Hepatocyte (in vitro differentiated cells): ENCODE data around the gene DIP2C. TPM values are rescaled to one million over a fixed set of nuclear protein-coding genes. Genes with fewer than 3 reads are reported as not detected.

Source experiments
- DNase-seq: peaks from one replicate; pipeline ENCODE4 v3.0.0-alpha.2; 2016; ENCODE audit warnings: low spot score
- H2AFZ ChIP-seq: fragments of 200-600 bp; sonication (generic); 2 replicates; pipeline ENCODE4 v1.6.0; 2016; ENCODE audit warnings: antibody characterized with exemption, mild to moderate bottlenecking
- H3K27ac ChIP-seq: fragments of 200-600 bp; sonication (generic); 2 replicates; pipeline ENCODE4 v1.5.1; 2016; ENCODE audit warnings: mild to moderate bottlenecking
- H3K27me3 ChIP-seq: fragments of 200-600 bp; sonication (generic); 2 replicates; pipeline ENCODE4 v1.6.1; 2016
- H3K36me3 ChIP-seq: fragments of 200-600 bp; sonication (generic); replicated peaks from 2 replicates; pipeline ENCODE4 v1.5.1; 2016; ENCODE audit warnings: low read depth; ENCODE audit not compliant: insufficient read depth
- H3K4me1 ChIP-seq: fragments of 200-600 bp; sonication (generic); 2 replicates; pipeline ENCODE4 v1.5.1; 2016; ENCODE audit warnings: mild to moderate bottlenecking, moderate library complexity; ENCODE audit not compliant: insufficient read depth
- H3K4me2 ChIP-seq: fragments of 200-600 bp; sonication (generic); 2 replicates; pipeline ENCODE4 v1.6.0; 2016
- H3K4me3 ChIP-seq: fragments of 200-600 bp; sonication (generic); 2 replicates; pipeline ENCODE4 v1.5.1; 2016; ENCODE audit warnings: mild to moderate bottlenecking
- H3K79me2 ChIP-seq: fragments of 200-600 bp; sonication (generic); 2 replicates; pipeline ENCODE4 v1.6.0; 2017; ENCODE audit warnings: mild to moderate bottlenecking
- H3K9me2 ChIP-seq: fragments of 200-600 bp; sonication (generic); replicated peaks from 2 replicates; pipeline ENCODE4 v1.6.0; 2017; ENCODE audit warnings: mild to moderate bottlenecking; ENCODE audit not compliant: insufficient read depth
- H3K9me3 ChIP-seq: fragments of 200-600 bp; sonication (generic); 2 replicates; pipeline ENCODE4 v1.5.1; 2016; ENCODE audit warnings: low read depth, mild to moderate bottlenecking
- H4K20me1 ChIP-seq: fragments of 200-600 bp; sonication (generic); 2 replicates; pipeline ENCODE4 v1.6.0; 2016; ENCODE audit warnings: mild to moderate bottlenecking; ENCODE audit not compliant: insufficient read depth, poor library complexity, severe bottlenecking
- CTCF ChIP-seq: fragments of 200-600 bp; sonication (generic); IDR thresholded peaks from 2 replicates; pipeline ENCODE4 v1.5.1; 2016; ENCODE audit warnings: antibody characterized with exemption, mild to moderate bottlenecking; ENCODE audit not compliant: poor library complexity
- EZH2 ChIP-seq: fragments of 200-600 bp; sonication (generic); IDR thresholded peaks from 2 replicates; pipeline ENCODE4 v1.6.1; 2016; ENCODE audit warnings: antibody characterized with exemption, mild to moderate bottlenecking, borderline replicate concordance
- EZH2phosphoT487 ChIP-seq: fragments of 200-600 bp; sonication (generic); IDR thresholded peaks from one replicate; pipeline ENCODE4 v1.6.1; 2018; ENCODE audit warnings: antibody characterized with exemption, mild to moderate bottlenecking, low read depth, moderate library complexity; ENCODE audit not compliant: unreplicated experiment, severe bottlenecking
- WGBS: methylation state at CpG from one replicate; pipeline ENCODE4 v1.1.6; 2016; ENCODE audit warnings: low lambda C conversion rate; ENCODE audit errors: missing lambda C conversion rate; 5-methylcytosine and 5-hydroxymethylcytosine counted together
- polyA plus RNA-seq: library from polyadenylated mRNA; unstranded; fragments of >200 nt; fragmentation: Nextera tagmentation; extraction: Ambion mirVana; gene quantifications from 2 replicates; pipeline ENCODE4 v1.2.1, GENCODE V29; 2016
- total RNA-seq: library from RNA; depleted of rRNA; stranded (reverse); fragments of >200 nt; gene quantifications from 2 replicates; pipeline ENCODE4 v1.2.3, GENCODE V29; 2014

Gene DIP2C
- total and polyA plus RNA-seq, 2 experiments from 2014 or later, result 11.1 to 12.8 TPM

- peak overlapping the region; percentile 80 for H3K27ac ChIP-seq
- TF ChIP-seq EZH2 (no peak), EZH2phosphoT487 (no peak), CTCF (no peak)
- H3K9me3 ChIP-seq, result no peaks in the 10 kb centered on the region
- no peaks in the 10 kb centered on the region for H3K9me2 ChIP-seq
- peaks cover 75% of the 10 kb centered on the region for H3K79me2 ChIP-seq
- H2AFZ ChIP-seq, result no peak overlapping the region
- no peaks in the 10 kb centered on the region for H3K36me3 ChIP-seq
- peaks cover 24% of the 10 kb centered on the region for H3K4me1 ChIP-seq
- no peak overlapping the region for H3K4me3 ChIP-seq
- no peaks in the 10 kb centered on the region for H3K27me3 ChIP-seq
- peaks cover 36% of the 10 kb centered on the region for H4K20me1 ChIP-seq
- peak overlapping the region; percentile 56 for H3K4me2 ChIP-seq
- 69% methylated on average over 7 of the region's 7 CpGs for WGBS
- no peak for DNase-seq
Observed at GRCh38 chr10:546451-546850, 143.0 kb downstream of the DIP2C start.

DNA sequence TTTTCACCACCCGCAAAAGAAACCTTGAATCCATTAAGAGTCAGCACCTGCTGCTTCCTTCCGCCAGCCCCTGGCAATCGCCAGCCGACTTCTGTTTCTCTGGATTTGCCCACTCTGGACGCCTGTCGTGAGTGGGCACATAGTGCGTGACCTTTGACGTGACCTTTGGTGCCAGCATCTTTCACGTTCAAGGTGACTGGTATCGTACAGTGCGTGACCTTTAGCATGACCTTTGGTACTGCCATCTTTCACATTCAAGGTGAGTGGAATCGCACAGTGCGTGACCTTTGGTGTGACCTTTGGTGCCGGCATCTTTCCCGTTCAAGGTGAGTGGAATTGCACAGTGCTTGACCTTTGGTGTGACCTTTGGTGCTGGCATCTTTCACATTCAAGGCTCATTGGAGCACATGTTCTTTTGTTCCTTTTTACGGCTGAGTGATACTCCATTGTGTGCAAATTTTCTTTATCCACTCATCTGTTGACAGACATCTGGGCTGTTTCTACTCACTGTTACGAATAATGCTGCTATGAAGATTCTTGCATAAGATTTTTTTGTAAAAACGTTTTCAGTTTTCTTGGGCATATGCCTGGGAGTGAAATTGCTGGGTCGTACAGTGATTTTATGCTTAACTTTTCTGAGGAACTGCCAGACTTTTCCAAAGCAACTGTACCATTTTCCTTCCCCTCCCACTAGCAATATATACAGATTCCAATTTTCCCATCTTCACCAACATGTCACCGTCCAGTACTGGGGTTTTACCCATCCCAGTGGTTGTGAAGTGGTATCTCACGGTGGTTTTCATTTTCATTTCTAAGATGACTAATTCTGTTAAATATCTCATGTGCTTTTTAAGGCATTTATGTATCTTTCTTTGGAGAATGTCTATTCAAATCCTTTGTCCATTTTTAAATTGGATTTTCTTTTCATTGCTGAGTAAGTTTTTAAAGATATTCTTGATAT lies 145.3 kb downstream of the DIP2C start:
- Histone ChIP-seq H2AFZ (no peak overlapping the region), H3K36me3 (no peaks in the 10 kb centered on the region), H3K9me3 (no peaks in the 10 kb centered on the region), H3K9me2 (no peaks in the 10 kb centered on the region), H3K4me2 (no peak overlapping the region), H3K27ac (no peak overlapping the region), H3K4me1 (peaks cover 24% of the 10 kb centered on the region), H3K4me3 (no peak overlapping the region), H3K27me3 (no peaks in the 10 kb centered on the region), H3K79me2 (peaks cover 66% of the 10 kb centered on the region), H4K20me1 (peaks cover 39% of the 10 kb centered on the region)
- 95% methylated on average over 21 of the region's 21 CpGs for WGBS
- no peak for DNase-seq
- TF ChIP-seq EZH2 (no peak), EZH2phosphoT487 (no peak), CTCF (no peak)

- Histone ChIP-seq H3K9me3 (no peaks in the 10 kb centered on the region), H3K4me1 (peaks cover 24% of the 10 kb centered on the region), H4K20me1 (peaks cover 34% of the 10 kb centered on the region), H3K4me3 (no peak overlapping the region), H3K79me2 (peaks cover 71% of the 10 kb centered on the region), H3K27ac (no peak overlapping the region), H3K27me3 (no peaks in the 10 kb centered on the region), H3K4me2 (no peak overlapping the region), H3K9me2 (no peaks in the 10 kb centered on the region), H3K36me3 (no peaks in the 10 kb centered on the region), H2AFZ (no peak overlapping the region)
- no peak for DNase-seq
- WGBS, result 88% methylated on average over 13 of the region's 13 CpGs
- no peak for TF ChIP-seq CTCF
Observed at GRCh38 chr10:543131-543530, 146.3 kb downstream of the DIP2C start.
